HG02759 (cell line): ENCODE measurements around the gene CEACAM4.

Source experiments
- ATAC-seq: cut with Tn5 transposase; IDR thresholded peaks from one replicate; pipeline ENCODE4 v1.9.1; 2021; ENCODE audit warnings: mild to moderate bottlenecking, moderate library complexity; ENCODE audit not compliant: unreplicated experiment

The CEACAM4 gene

DNA sequence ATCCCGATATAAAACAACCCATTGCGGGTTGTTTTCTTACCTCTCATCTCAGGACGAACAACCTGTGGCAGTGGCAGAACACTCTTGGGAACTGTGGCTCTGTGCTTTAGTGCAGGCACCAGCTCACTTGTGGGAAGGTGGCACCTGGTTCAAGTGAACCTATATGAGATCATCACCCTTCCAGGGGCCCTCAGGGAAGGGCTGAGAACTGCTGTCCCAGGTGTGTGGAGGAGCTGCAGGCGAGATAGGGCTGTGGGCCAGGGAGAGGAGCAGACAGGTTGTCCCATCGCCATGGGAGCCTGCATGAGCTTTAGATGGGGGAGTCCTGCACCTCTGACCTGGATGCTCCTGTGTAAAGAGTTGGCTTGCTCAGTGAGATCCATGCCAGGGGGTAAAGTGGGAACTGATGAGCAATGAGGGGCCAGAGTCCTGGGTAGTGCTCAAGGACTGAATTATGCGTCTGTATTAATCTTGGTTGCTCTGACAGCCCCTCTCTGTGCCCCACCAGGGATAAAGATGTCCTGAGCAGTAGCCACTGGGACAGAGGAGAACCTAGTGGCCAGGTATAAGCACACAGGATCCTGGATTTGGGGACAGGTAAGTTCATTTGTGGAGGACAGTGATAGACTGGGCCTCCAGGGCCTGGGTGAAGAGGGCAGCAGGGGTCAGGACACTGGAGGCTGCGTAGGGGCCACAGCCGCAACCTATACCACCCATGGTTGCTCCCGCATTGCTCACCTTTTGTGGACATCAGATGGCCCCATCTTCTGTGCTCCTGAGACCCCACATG, 8.7 kb downstream of the CEACAM4 start:
- no peak for ATAC-seq

DNA sequence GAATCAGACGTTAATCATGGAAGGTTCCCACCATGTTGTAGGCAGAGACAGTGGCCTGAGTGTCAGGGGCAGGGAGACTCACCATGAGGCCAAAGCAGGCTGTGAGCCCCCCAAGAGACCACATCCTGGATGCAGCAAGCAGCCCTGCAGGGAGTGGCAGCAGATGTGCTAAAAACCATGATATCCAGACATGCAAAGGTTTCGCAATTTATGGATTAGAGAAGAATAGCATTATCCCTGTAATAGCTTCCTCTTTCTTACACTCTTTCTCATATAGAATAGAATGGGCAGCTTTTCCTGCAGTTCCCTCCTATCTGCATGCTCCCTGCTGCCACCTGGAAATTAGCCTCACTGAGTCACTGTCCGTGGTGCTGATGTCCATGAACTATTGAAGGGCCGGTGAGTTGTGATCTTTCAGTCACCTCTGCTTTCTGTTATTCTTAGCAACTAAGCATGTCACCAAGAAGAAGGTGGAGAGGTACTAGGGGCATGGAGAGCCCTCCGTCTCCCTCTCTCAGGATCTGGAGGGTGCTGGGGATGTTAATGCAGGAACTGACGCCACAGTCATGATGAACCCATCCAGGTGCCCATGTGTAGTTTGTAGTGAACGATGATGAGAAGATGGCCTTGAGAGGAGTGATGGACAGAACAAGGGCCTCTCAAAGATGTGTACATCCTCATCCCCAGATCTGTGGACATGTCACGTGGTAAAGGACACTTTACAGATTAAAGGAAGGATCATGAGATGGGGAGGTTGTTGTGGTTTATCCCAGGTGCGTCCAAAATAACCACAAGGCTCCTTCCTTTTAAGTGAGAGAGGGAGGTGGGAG, 9.9 kb downstream of the CEACAM4 start:
- no peak for ATAC-seq

DNA sequence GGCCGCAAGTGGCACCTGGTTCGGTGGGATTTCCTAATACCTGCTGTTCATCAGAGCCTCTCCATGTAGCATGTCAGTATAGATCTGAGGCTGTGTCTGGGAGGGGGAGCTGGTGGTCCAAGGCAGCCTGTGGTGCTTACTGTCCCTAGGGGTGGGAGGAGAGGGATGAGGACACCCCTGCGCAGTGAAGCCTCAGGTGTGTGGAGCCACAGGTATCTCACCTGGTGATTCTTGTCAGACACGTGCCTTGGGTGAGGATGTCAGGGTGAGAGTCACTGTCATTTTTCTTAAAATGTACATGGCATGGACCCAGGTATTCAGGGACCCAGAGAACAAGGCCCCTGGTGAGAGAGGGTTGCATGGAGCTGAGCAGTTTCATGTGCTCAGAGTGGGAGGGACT, 11.7 kb downstream of the CEACAM4 start:
- ATAC-seq, result no peak

DNA sequence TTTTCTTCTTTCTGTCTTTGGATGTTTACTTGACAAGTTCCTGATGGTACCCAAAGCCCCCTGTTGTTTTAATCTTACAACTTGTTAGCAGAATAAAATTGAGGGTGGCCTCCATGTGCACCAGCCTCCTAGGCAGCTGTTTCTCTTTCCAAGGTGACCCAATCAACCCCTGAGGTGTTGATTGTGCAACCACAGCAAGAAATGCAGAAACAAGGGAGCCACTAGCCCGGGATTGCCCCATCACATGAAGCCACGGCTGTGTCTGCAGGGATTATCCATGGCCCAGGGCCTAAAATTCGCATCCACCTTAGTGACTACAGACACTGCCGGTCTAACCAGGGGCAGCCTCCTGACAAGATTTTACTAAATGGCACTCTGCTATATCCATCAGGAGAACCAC, 14.4 kb downstream of the CEACAM4 start:
- ATAC-seq, result no peak

DNA sequence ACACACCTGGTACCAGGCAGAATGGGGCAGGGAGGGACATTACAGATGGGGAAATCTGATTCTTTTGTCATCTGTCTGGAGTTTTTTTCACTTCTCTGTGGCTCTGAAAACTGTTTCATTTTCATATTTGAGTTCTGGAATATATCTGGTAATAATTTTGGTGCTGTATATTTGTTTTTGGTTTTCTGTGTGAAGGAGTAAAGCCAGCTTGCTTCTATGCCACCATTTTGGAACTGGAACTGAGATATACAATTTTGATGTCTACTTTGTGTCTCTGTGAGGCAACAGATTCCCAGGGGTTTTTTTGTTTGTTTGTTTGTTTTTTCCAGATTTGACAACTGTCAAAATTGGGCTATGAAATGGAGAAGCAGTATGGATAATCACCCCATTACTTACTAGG, 16.1 kb downstream of the CEACAM4 start:
- no peak for ATAC-seq

DNA sequence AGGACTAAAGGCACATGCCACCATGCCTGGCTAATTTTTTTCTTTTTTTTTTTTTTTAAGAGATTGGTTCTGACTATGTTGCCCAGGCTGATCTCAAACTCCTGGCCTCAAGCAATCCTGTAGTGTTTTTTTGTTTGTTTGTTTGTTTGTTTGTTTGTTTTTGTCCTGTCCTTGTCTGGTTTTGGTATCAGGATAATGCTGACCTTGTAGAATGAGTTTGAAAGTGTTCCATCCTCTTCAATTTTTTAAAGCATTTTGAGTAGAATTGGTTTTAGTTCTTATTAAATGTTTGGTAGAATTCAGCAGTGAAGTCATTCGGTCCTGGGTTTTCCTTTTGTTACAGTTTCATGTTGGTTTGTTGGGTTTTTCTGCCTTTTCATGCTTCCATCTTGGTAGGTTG, 19.2 kb downstream of the CEACAM4 start:
- ATAC-seq, result no peak

DNA sequence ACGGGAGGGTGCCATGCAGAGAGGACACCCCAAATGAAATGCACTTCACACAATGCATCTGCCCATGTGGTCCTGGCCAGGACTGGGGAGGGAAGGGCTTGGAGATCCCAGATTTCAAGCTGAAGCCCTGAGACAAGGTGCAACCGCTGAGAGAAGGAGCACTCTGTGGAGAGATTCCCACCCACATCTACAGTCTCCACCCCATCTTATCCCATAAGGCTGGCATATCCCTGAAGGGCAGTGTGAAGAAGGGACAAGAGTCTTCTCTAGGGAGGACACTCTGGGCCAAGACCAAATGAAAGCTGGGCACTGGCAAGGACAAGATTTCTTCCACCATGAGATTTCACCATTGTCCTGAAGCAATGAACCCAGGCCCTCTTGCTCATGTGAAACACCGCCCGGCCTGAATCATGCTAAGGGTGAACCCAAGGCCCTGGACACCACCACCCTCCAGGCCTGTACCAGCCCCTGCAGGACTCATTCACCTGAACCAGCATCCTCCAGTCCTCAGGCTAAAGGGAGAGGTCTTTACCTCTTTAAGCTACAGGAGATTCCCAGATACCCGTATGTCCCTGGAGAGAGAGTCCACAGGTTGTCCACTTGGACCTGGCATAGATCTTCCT, 20.5 kb downstream of the CEACAM4 start:
- no peak for ATAC-seq

DNA sequence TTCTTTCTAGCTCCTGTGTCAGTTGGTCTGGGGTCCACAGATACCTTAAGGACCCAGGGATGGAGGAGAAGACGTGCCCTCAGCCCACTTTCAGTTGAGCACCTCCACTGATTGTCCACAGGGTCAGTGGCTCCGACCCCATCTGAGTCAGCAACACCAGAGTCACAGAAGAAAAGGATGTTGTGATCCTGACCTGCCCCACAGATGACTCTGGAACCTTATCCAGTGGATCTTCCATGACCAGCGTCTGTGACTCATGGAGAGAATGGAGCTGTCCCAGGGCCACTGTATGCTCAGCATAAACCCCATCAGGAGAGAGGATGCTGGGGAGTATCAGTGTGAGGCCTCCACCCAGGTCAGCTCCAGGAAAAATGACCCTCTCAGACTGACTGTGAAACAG, 22.0 kb downstream of the CEACAM4 start:
- ATAC-seq, result no peak

DNA sequence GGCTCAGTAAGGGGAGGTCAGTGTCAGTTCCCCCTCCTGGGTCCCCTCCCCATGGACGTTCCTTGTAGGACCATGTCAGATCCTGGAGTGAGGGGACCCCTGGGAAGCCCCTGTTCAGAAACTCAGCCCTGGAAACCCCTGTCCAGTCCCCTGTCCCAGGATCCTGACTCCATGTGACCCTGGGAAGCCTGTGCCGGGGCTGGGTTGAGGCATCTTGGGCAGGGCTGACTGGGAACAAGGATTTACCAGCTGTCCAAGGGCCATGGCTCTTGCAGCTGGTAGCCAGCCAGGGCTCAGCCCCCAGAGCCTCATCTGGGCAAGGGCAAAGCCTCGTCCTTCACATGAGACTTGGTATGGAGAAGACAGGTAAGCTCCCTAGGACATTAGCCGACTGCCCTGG, 25.1 kb downstream of the CEACAM4 start:
- no peak for ATAC-seq

DNA sequence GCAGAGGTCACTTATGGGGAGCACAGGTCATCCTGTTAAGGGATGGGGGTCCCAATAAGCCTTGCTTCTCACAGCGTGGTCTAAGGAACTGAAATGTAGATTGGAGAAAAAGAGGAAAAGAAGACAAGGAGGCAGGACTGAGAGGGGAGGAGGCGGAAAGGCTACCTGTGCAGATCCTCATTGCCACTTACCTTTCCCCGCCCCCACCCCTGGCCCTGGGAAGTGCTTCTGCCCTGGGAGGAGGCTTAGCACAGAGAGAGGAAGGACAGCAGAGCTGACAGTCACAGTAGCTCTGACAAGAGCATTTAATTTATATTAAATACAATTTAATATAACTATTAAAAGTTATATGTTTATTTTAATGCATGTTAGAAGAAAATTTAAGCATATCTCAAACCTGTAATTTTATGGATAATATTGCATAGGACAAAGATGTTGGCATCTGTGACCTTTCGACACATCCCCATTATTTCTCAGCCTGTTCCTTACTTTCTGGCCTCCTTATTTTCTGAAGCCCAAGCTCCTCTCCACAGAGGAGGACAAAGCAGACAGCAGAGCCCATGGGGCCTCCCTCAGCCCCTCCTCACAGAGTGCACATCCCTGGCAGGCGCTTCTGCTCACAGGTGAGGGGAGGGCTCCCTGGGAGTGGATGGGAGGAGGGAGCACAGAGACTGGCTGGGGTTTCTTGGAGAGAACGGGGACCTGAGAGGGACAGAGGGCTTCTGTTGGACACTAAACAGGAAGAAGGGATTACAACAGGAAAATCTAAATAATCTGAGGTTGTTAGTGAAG, 27.5 kb downstream of the CEACAM4 start:
- ATAC-seq, result no peak

DNA sequence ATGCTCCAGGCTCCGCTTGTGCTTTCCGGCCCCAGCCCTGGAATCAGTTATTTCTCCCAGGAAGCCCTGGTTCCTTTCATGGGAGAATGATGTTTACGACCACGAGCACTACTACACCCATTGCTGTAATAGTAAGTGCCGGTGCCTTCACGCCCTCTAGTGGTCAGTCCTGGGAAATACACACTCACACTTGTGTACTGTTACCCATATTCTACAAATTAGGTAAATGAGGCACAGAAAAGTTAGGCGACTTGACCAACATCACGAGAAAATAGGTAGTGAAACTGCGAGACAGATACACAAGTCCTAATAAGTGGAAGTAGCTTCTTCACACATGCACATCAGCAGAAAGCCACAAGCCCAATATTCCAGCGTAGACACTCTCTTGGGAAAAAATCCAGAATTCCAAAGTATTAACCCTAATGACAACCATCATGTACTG, 29.3 kb downstream of the CEACAM4 start:
- ATAC-seq, result no peak

DNA sequence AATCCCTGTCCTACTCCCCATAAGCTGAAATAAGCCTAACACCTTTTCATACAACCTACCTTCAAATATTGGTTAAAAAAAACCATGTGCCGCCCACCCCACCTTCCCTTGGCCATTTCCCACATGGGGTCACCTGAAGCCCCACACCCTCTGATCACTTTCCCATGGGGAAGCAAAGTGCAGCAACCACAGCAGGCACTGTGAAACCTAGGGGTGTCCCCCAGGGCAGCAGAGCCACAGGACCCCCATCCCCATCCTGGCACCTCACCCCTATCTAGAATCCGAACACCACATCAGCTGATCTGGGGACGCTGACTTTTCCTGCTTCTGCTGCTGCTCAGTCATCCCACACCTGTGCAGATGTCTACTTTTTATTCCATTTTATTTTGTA, 31.0 kb downstream of the CEACAM4 start:
- ATAC-seq, result no peak

DNA sequence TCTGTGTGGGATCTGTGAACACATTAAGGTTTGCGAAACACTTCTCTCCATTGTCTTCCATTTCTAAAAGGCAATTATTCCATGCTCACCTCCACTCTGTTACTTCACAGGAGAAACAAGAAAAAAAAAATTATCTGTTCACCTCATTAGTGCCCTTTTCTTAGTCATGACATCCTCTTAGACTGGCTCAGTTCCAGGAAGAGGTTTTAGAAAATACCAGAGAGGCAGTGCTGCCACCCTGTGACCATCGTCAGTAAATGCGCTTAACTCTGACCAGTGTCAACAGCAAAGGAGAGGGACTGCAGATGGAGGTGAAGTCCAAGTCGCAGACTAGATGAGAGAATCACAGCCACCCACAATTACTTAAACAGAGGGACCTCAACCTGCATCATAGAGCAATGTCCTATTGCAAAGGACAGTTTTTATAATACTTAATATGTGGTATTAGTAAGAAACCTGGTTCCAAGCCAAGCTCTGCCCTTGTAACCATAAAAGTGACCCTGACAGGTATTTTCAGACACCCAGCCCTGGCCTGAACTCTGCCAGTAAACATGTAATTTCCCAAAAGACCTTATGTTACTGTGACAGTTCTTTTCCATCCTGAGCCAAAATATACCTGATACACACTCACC, 31.5 kb downstream of the CEACAM4 start:
- peak; percentile 63 for ATAC-seq

DNA sequence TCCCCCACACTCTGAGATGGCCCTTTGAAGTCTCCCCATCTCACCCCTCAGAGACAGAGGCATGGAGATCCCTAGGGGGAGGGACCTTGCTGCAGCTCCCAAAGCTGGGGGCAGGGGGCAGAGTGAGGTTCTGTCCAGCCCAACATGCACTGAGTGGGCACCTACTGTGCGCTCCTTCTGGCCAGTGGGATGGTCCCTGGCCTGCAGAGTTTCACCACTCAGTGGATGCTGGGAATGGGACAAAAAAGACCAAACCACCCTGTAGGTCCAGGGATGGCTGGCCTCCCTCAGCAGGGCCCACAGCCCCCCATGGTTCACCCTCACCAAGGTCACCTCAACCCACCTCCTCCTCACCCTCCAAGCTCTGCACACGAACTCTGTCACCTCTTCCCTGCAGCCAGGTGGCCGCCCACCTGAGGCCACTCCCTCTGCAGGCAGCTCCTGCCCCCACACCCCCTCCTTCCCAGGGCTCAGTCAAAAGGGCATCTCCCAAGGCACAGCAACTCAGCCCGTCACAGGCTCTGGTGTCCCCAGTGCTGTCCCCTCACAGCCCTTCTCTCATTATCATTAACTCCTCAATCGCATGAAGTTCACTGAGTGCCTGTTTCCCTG, 34.8 kb downstream of the CEACAM4 start:
- ATAC-seq, result no peak

DNA sequence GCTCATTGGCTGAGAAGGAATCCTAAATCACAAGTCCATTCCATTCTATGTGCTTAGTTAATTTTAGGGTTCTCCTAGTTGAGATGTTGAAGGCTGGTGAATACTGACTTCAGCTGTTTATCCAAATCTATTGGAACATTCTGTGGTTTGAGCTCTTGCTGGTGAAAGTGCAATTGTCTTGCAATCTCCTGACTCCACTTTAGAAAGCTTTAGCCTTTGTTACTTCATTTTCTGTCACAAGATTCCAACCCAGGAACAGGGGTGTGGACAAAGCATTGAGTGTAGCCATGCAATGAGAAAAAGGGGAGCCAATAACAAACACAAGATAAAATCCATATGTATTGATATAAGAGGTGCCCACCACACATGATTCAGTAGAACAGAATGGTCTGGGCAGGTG, 35.9 kb downstream of the CEACAM4 start:
- ATAC-seq, result no peak

DNA sequence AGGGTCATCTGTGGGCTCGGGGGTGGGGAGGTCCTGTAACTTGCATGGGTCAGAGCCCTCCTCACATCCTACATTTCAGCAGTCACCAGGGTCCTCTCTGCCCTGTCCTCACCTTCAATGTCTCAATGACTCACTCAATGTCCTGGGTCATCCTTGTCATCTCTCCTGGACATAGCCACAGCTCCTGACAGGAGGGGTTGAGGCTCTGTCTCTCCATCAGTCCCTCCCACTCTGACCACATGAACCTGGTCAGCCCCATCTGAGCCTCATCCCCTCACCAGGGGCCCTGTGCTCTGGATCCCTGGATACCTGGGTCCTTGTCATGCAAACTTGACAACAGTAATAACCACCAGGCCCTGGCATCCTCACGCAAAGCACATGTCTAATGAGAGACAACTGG, 37.5 kb downstream of the CEACAM4 start:
- ATAC-seq, result no peak

DNA sequence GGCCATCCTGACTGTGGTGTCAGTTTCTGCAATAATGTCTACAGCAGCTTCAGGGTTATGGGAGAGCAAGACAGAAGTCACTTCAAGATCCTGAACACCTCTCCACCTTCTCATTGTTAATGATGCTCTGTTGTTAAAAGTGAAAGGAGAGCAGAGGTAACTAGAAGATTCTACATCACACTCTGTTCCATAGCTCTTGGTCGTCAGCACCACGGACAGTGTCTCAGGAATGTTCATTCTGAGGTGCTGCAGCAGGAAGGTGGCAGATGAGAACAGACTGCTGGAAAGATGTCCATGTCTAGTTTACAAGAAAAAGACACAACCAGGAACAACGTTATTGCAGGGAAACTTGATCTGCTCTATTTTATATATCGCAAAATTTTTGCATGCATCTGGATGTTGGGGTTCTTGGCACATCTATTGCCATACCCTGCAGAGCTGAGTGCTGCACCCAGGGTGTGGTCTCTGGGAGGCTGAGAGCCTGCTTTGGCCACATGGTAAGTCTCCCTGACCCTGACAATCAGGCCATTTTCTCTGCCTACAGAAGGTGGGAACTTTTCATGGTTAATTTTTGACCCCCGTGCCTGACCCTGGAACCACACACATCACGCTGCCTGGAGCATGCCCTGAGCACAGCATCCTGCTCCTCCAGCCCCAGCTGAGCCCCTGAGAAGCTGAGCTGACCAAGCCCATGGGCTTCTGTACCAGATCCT, 38.2 kb downstream of the CEACAM4 start:
- no peak for ATAC-seq

DNA sequence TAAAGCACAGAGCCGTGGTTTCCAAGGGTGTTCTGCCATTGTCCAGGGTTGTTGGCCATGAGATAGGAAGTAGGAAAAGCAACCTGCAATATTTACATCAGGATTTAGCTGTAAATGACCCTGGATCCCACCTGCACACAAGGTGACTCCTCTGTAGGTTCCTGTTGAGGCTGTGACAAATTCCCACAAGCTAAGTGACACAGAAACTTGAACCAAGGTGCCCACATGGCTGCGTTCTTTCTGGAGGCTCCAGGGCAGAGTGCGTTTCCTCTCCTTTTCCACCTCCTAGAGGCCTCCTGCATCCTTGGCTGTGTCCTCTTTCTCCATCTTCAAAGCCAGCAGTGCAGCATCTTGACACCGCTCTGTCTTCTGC, 39.0 kb downstream of the CEACAM4 start:
- ATAC-seq, result no peak

DNA sequence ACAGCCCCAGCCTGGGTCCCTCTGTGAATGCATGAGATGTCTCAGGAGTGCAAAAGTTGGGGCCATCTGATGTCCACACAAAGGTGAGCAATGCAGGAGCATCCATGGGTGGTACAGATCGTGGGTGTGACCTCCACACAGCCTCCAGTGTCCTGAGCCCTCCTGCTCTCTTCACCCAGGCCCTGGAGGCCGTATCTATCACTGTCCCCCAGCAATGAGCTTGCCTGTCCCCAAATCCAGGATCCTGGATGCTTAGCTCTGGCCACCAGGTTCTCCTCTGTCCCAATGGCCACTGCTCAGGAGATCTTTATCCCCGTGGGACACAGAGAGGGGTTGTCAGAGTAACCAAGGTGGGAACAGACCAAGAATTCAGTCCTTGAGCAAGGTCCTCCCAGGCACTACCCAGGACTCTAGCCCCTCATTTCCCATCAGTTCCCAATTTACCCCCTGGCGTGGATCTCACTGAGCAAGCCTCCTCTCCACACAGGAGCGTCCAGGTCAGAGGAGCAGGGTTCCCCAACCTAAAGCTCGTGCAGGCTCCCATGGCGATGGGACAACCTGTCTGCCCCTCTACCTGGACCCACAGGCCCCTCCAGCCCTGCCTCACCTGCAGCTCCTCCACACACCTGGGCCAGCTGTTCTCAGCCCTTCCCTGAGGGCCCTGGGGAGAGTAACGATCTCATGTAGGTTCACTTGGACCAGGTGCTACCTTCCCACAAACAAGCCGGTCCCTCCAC, 39.6 kb downstream of the CEACAM4 start:
- ATAC-seq, result no peak
